Measurements from ENCODE around the gene SLC1A3. TPM values are rescaled to one million over a fixed set of nuclear protein-coding genes. Genes with fewer than 3 reads are reported as not detected.

SLC1A3 gene
- total and polyA plus RNA-seq, 10 of the 15 experiments (the other 5 are each of a cell fraction or from before 2014, with no cell fraction given) = 0.23 to 4.4 (median 3.3) TPM

DNA sequence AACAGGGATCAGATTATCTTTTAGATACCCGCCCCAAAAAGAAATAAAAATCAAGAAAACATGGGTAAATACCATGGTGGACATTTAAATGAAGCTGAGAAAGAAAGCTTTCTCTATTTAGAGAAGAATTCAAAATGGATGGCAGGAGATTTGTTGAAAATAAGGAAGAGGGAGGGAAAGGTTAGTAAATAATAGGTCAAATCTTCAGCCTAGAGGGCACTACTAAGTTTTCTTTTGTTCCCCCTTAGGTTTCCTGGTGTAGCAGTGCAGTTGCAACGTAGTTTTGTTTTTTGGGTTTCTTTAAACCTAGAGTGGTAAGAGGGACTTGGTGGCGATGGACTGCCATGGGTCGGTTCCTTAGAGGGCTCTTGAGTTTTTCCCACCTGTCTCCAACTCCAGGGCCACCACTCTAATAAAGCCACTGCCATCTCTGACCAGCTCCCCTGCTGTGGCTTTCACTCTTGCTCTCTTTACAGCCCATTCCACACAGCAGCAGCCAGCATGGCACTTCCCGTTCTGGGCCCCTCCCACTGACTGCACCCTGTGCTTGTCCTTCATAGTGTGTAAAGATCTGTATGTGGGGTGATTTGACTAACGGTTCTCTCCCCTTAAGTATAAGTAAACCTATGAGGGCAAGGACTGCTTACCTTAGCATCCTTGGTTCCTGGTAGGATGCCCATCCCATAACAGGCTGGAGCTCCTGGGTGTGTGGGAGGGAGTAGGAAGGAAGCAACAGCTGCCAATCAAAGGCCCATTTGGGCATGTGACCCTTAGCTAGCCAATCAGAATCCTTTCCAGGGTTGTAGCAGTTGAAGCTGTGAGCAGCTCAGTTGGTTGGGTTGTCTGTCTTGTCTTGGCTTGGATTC lies 118.3 kb downstream of the SLC1A3 start (continued):
- no peak for TF ChIP-seq KLF5 (IDR thresholded peaks at IDR 0.05; ENCODE audit: partially characterized antibody)
- TF ChIP-seq BHLHE40 (IDR thresholded peaks at IDR 0.05; ENCODE audit: borderline replicate concordance in 1 of 2, low read depth in 2 of 2, low read length in 1 of 2) = no peak
- peak; percentile 86 to 87 for TF ChIP-seq IKZF2 (IDR thresholded peaks at IDR 0.05)
- TF ChIP-seq, protein P1, sequence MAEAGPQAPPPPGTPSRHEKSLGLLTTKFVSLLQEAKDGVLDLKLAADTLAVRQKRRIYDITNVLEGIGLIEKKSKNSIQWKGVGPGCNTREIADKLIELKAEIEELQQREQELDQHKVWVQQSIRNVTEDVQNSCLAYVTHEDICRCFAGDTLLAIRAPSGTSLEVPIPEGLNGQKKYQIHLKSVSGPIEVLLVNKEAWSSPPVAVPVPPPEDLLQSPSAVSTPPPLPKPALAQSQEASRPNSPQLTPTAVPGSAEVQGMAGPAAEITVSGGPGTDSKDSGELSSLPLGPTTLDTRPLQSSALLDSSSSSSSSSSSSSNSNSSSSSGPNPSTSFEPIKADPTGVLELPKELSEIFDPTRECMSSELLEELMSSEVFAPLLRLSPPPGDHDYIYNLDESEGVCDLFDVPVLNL (IDR thresholded peaks at IDR 0.05; ENCODE audit: low read depth, low read length) = no peak
- TF ChIP-seq SUPT20H (IDR thresholded peaks at IDR 0.05; ENCODE audit: borderline replicate concordance, control insufficient read depth, low read depth, low read length) = no peak
- TF ChIP-seq, protein P2, sequence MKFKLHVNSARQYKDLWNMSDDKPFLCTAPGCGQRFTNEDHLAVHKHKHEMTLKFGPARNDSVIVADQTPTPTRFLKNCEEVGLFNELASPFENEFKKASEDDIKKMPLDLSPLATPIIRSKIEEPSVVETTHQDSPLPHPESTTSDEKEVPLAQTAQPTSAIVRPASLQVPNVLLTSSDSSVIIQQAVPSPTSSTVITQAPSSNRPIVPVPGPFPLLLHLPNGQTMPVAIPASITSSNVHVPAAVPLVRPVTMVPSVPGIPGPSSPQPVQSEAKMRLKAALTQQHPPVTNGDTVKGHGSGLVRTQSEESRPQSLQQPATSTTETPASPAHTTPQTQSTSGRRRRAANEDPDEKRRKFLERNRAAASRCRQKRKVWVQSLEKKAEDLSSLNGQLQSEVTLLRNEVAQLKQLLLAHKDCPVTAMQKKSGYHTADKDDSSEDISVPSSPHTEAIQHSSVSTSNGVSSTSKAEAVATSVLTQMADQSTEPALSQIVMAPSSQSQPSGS (IDR thresholded peaks at IDR 0.05; ENCODE audit: low read length) = no peak
- TF ChIP-seq RUNX3 (IDR thresholded peaks at IDR 0.05; ENCODE audit: low read length) = peak; percentile 66
- peak; percentile 27; the same call in 1 of the 2 replicates for TF ChIP-seq SMARCA5 (IDR thresholded peaks at IDR 0.05)
- no peak for TF ChIP-seq FOXK2 (IDR thresholded peaks at IDR 0.05)
- no peak for TF ChIP-seq CEBPB (IDR thresholded peaks at IDR 0.05; ENCODE audit: borderline replicate concordance in 1 of 2, low read depth in 2 of 2, low read length in 2 of 2)
- no peak for TF ChIP-seq ZBED1 (IDR thresholded peaks at IDR 0.05; ENCODE audit: borderline replicate concordance)
- TF ChIP-seq HDGF (IDR thresholded peaks at IDR 0.05) = peak; percentile 67; the same call in 1 of the 2 replicates
- TF ChIP-seq EED (IDR thresholded peaks at IDR 0.05; ENCODE audit: low read depth) = peak; percentile 82
- TF ChIP-seq, protein P3, sequence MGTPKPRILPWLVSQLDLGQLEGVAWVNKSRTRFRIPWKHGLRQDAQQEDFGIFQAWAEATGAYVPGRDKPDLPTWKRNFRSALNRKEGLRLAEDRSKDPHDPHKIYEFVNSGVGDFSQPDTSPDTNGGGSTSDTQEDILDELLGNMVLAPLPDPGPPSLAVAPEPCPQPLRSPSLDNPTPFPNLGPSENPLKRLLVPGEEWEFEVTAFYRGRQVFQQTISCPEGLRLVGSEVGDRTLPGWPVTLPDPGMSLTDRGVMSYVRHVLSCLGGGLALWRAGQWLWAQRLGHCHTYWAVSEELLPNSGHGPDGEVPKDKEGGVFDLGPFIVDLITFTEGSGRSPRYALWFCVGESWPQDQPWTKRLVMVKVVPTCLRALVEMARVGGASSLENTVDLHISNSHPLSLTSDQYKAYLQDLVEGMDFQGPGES (IDR thresholded peaks at IDR 0.05) = no peak; the same call in 1 of the 2 replicates
- TF ChIP-seq, protein P4, sequence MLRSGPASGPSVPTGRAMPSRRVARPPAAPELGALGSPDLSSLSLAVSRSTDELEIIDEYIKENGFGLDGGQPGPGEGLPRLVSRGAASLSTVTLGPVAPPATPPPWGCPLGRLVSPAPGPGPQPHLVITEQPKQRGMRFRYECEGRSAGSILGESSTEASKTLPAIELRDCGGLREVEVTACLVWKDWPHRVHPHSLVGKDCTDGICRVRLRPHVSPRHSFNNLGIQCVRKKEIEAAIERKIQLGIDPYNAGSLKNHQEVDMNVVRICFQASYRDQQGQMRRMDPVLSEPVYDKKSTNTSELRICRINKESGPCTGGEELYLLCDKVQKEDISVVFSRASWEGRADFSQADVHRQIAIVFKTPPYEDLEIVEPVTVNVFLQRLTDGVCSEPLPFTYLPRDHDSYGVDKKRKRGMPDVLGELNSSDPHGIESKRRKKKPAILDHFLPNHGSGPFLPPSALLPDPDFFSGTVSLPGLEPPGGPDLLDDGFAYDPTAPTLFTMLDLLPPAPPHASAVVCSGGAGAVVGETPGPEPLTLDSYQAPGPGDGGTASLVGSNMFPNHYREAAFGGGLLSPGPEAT (IDR thresholded peaks at IDR 0.05; ENCODE audit: low read depth) = peak; percentile 85; the same call in 1 of the 2 replicates
- 0 out of 2 replicates have a peak, but pooled peaks have one; percentile 56 for TF ChIP-seq POLR2AphosphoS2 (IDR thresholded peaks at IDR 0.05; ENCODE audit: low read depth, low read length)
- TF ChIP-seq, protein P5, sequence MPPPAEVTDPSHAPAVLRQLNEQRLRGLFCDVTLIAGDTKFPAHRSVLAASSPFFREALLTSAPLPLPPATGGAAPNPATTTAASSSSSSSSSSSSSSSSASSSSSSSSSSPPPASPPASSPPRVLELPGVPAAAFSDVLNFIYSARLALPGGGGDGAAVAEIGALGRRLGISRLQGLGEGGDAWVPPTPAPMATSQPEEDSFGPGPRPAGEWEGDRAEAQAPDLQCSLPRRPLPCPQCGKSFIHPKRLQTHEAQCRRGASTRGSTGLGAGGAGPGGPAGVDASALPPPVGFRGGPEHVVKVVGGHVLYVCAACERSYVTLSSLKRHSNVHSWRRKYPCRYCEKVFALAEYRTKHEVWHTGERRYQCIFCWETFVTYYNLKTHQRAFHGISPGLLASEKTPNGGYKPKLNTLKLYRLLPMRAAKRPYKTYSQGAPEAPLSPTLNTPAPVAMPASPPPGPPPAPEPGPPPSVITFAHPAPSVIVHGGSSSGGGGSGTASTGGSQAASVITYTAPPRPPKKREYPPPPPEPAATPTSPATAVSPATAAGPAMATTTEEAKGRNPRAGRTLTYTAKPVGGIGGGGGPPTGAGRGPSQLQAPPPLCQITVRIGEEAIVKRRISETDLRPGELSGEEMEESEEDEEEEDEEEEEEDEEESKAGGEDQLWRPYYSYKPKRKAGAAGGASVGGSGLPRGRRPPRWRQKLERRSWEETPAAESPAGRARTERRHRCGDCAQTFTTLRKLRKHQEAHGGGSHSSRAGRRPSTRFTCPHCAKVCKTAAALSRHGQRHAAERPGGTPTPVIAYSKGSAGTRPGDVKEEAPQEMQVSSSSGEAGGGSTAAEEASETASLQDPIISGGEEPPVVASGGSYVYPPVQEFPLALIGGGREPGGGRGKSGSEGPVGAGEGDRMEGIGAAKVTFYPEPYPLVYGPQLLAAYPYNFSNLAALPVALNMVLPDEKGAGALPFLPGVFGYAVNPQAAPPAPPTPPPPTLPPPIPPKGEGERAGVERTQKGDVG (CRISPR knock-in tag; IDR thresholded peaks at IDR 0.05) = no peak
- TF ChIP-seq, protein P6, sequence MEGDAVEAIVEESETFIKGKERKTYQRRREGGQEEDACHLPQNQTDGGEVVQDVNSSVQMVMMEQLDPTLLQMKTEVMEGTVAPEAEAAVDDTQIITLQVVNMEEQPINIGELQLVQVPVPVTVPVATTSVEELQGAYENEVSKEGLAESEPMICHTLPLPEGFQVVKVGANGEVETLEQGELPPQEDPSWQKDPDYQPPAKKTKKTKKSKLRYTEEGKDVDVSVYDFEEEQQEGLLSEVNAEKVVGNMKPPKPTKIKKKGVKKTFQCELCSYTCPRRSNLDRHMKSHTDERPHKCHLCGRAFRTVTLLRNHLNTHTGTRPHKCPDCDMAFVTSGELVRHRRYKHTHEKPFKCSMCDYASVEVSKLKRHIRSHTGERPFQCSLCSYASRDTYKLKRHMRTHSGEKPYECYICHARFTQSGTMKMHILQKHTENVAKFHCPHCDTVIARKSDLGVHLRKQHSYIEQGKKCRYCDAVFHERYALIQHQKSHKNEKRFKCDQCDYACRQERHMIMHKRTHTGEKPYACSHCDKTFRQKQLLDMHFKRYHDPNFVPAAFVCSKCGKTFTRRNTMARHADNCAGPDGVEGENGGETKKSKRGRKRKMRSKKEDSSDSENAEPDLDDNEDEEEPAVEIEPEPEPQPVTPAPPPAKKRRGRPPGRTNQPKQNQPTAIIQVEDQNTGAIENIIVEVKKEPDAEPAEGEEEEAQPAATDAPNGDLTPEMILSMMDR (IDR thresholded peaks at IDR 0.05 in 2 of 3, conservative IDR thresholded peaks at IDR 0.05 in 1 of 3; ENCODE audit: control insufficient read depth in 2 of 3, extremely low read depth in 1 of 3, insufficient read depth in 1 of 3, low read depth in 3 of 3, low read length in 3 of 3) = no peak
